K562 (cell line): ENCODE results near the gene MBOAT1. TPM values are rescaled to one million over a fixed set of nuclear protein-coding genes. Genes with fewer than 3 reads are reported as not detected.
A peak's percentile ranks its signal among the peaks of the same experiment; 100 is the strongest.

Experiments used
- CREBBP ChIP-seq: IDR thresholded peaks from one replicate; pipeline ENCODE4 v1.6.1; 2012; ENCODE audit warnings: low read depth, mild to moderate bottlenecking, control low read depth, inconsistent platforms, low read length
- E2F3 ChIP-seq: fragments of 250-450 bp; sonication (Bioruptor Pico); IDR thresholded peaks from 2 replicates; pipeline ENCODE4 v1.4.0; 2020; ENCODE audit warnings: mild to moderate bottlenecking
- FOXA3 ChIP-seq, 2 experiments: fragments of 450-650 bp in 1 of 2; sonication (generic) in 1 of 2; formaldehyde crosslinking; IDR thresholded peaks in 1 of 2; conservative IDR thresholded peaks in 1 of 2; 2 replicates each; pipeline versions ENCODE4 v1.4.0 to v1.8.0; 2020 to 2022; ENCODE audit warnings: mild to moderate bottlenecking in 2 of 2, missing genetic modification reagents in 1 of 2
- GATAD2A ChIP-seq: fragments of 450-650 bp; IDR thresholded peaks from 2 replicates; pipeline ENCODE4 v1.6.1; 2017
- MYC ChIP-seq, 2 experiments: fragments of 250-450 bp in 1 of 2; sonication (Bioruptor Pico) in 1 of 2; IDR thresholded peaks; 2 replicates each; pipeline versions ENCODE4 v1.5.1 to v1.6.1; 2012 to 2021; ENCODE audit warnings: low read depth in 2 of 2, borderline replicate concordance in 1 of 2, improper control_type of control experiment in 1 of 2, low read length in 1 of 2, mild to moderate bottlenecking in 1 of 2, moderate library complexity in 1 of 2
- NEUROD1 ChIP-seq: fragments of 150-350 bp; IDR thresholded peaks from 2 replicates; pipeline ENCODE4 v1.6.1; 2014; ENCODE audit warnings: borderline replicate concordance, low read length, low read depth; ENCODE audit not compliant: partially characterized antibody
- NFIX ChIP-seq: fragments of 250-450 bp; sonication (Bioruptor Pico); IDR thresholded peaks from 2 replicates; pipeline ENCODE4 v1.4.0; 2020; ENCODE audit warnings: low read depth, mild to moderate bottlenecking, moderate library complexity
- NONO ChIP-seq, 2 experiments: fragments of 200-400 bp in 1 of 2; fragments of 450-650 bp in 1 of 2; formaldehyde crosslinking in 1 of 2; IDR thresholded peaks; 2 replicates each; pipeline ENCODE4 v1.6.1; 2017; ENCODE audit warnings: low read depth in 2 of 2, mild to moderate bottlenecking in 2 of 2, moderate library complexity in 2 of 2, low read length in 1 of 2
- TEAD4 ChIP-seq, 2 experiments: sonication (generic) in 1 of 2; formaldehyde crosslinking in 1 of 2; IDR thresholded peaks; 2 replicates each; pipeline versions ENCODE4 v1.6.1 to v1.8.0; 2012 to 2022; ENCODE audit warnings: borderline replicate concordance in 1 of 2, inconsistent platforms in 1 of 2, low read length in 1 of 2, mild to moderate bottlenecking in 1 of 2, missing genetic modification reagents in 1 of 2
- ZFP1 ChIP-seq: fragments of 450-650 bp; formaldehyde crosslinking; IDR thresholded peaks from 2 replicates; pipeline ENCODE4 v1.4.0; 2020; ENCODE audit warnings: mild to moderate bottlenecking, mixed read lengths
- ZNF212 ChIP-seq: fragments of 450-650 bp; formaldehyde crosslinking; IDR thresholded peaks from 2 replicates; pipeline ENCODE4 v1.4.0; 2020; ENCODE audit warnings: mild to moderate bottlenecking
- ZNF311 ChIP-seq: fragments of 250-450 bp; sonication (Bioruptor Pico); IDR thresholded peaks from 2 replicates; pipeline ENCODE4 v1.4.0; 2020; ENCODE audit warnings: mild to moderate bottlenecking, moderate library complexity
- ZNF696 ChIP-seq: fragments of 250-450 bp; sonication (Bioruptor Pico); conservative IDR thresholded peaks from 2 replicates; pipeline ENCODE4 v1.4.0; 2020; ENCODE audit warnings: mild to moderate bottlenecking, moderate library complexity
- polyA plus RNA-seq, 8 experiments: library from polyadenylated mRNA; depleted of rRNA in 4 of 8; stranded (reverse) in 5 of 8; unstranded in 3 of 8; fragments of >200 nt; fragmentation: Nextera tagmentation in 2 of 8; fragmentation: Illumina TruSeq in 1 of 8; extraction: Ambion mirVana in 2 of 8; extraction: Trizol in 1 of 8; gene quantifications; 2 replicates each; pipeline versions ENCODE4 v1.2.1 to v1.2.3, GENCODE V29; 2011 to 2014; ENCODE audit warnings: inconsistent platforms in 1 of 8, missing spikeins in 1 of 8
- total RNA-seq, 7 experiments: library from RNA; depleted of rRNA in 6 of 7; stranded (reverse); fragments of >200 nt in 6 of 7; fragmentation: Illumina TruSeq in 2 of 7; extraction: Trizol in 2 of 7; gene quantifications; 2 replicates each; pipeline versions ENCODE4 v1.2.1 to v1.2.3, GENCODE V29; 2011 to 2021; ENCODE audit warnings: low replicate concordance in 1 of 7
- TF ChIP-seq, protein P1 (sequence below): sonication (generic); formaldehyde crosslinking; IDR thresholded peaks from 2 replicates; pipeline ENCODE4 v1.8.0; 2022; ENCODE audit warnings: missing genetic modification reagents, mild to moderate bottlenecking, borderline replicate concordance
- TF ChIP-seq, protein P2 (sequence below): sonication (generic); formaldehyde crosslinking; IDR thresholded peaks from 2 replicates; pipeline ENCODE4 v1.9.0; 2022; ENCODE audit warnings: mild to moderate bottlenecking, missing genetic modification reagents
- TF ChIP-seq, protein P3 (sequence below), 2 experiments: fragments of 450-650 bp; IDR thresholded peaks; 2 replicates each; pipeline ENCODE4 v1.6.1; 2016
- TF ChIP-seq, protein P4 (sequence below): fragments of 200-800 bp; sonication (Bioruptor generic); IDR thresholded peaks from 2 replicates; pipeline ENCODE4 v1.6.1; 2016; ENCODE audit warnings: missing genetic modification characterization, missing compliant biosample characterization

Gene MBOAT1
- total and polyA plus RNA-seq, 9 of the 15 experiments (the other 6 are each of a cell fraction or from before 2014, with no cell fraction given) = 0.13 to 16.5 (median 10.3) TPM

DNA sequence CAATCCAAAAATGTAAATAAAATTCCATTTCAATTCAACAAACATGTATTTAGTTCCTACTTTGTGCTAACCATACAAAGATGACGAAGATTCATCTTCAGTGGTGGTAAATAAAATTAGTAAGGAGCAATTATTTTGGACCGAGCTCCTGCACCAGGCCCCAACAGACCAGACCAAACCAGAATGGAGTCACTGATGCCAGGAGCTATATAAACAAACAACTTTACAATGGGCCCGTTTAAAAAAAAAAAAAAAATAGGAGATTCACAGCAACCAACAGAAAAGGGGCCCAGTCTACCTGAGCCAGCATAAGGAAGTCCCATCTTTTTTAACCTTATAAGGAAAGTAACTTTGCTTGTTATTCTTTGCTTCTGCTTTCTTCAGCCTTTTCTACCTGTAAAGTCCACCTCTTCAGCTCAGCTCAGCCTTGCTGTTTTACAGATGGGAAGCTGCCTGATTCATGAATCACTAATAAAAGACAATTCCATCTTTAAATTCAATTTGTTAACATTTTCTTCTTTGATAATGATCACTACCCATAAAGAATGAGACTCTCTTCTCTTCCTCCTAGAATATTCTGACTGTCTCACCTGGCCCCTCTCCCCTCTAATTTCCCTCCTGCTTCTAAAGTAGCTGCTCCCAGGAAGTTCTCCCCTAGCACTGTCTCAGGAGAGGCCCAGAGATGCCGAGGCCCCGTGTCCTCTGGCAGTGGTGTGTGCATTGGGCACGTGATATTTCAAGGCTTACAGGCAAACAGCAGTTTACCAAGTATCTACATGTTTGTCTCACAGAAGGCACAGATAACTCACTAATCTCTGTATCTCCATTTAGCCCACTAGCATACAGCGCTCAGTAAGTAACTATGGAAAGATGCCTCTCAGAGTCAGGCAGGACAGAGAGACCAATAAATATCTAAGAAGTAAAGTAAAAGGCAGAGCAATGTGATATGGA lies 8.4 kb downstream of the MBOAT1 start (continued):
- TF ChIP-seq TEAD4 (IDR thresholded peaks at IDR 0.05; ENCODE audit: low read length) (peak; percentile 25; the same call in 1 of the 2 replicates), TEAD4 (CRISPR knock-in tag; IDR thresholded peaks at IDR 0.05; ENCODE audit: borderline replicate concordance) (no peak), ZNF696 (CRISPR knock-in tag) (no peak), MYC (IDR thresholded peaks at IDR 0.05; ENCODE audit: low read depth, low read length) (no peak), MYC (CRISPR knock-in tag; IDR thresholded peaks at IDR 0.05; ENCODE audit: borderline replicate concordance, low read depth) (peak; percentile 50; the same call in 1 of the 2 replicates), FOXA3 (CRISPR knock-in tag; conservative IDR thresholded peaks at IDR 0.05 in 1 of 2, IDR thresholded peaks at IDR 0.05 in 1 of 2) (no peak), ZNF212 (no peak), NONO (IDR thresholded peaks at IDR 0.05; ENCODE audit: low read depth in 2 of 2, low read length in 1 of 2) (no peak), ZFP1 (CRISPR knock-in tag) (0 out of 2 replicates have a peak, but pooled peaks have one; percentile 56), GATAD2A (no peak), NFIX (CRISPR knock-in tag) (peak; percentile 3; the same call in 1 of the 2 replicates), NEUROD1 (no peak), E2F3 (CRISPR knock-in tag) (0 out of 2 replicates have a peak, but pooled peaks have one; percentile 21), CREBBP (no peak), ZNF311 (CRISPR knock-in tag) (peak; percentile 97)
- TF ChIP-seq, protein P1, sequence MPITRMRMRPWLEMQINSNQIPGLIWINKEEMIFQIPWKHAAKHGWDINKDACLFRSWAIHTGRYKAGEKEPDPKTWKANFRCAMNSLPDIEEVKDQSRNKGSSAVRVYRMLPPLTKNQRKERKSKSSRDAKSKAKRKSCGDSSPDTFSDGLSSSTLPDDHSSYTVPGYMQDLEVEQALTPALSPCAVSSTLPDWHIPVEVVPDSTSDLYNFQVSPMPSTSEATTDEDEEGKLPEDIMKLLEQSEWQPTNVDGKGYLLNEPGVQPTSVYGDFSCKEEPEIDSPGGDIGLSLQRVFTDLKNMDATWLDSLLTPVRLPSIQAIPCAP = no peak
- TF ChIP-seq, protein P2, sequence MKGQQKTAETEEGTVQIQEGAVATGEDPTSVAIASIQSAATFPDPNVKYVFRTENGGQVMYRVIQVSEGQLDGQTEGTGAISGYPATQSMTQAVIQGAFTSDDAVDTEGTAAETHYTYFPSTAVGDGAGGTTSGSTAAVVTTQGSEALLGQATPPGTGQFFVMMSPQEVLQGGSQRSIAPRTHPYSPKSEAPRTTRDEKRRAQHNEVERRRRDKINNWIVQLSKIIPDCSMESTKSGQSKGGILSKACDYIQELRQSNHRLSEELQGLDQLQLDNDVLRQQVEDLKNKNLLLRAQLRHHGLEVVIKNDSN = peak; percentile 85
- TF ChIP-seq, protein P3, sequence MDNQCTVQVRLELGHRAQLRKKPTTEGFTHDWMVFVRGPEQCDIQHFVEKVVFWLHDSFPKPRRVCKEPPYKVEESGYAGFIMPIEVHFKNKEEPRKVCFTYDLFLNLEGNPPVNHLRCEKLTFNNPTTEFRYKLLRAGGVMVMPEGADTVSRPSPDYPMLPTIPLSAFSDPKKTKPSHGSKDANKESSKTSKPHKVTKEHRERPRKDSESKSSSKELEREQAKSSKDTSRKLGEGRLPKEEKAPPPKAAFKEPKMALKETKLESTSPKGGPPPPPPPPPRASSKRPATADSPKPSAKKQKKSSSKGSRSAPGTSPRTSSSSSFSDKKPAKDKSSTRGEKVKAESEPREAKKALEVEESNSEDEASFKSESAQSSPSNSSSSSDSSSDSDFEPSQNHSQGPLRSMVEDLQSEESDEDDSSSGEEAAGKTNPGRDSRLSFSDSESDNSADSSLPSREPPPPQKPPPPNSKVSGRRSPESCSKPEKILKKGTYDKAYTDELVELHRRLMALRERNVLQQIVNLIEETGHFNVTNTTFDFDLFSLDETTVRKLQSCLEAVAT (IDR thresholded peaks at IDR 0.05) = no peak
- TF ChIP-seq, protein P4, sequence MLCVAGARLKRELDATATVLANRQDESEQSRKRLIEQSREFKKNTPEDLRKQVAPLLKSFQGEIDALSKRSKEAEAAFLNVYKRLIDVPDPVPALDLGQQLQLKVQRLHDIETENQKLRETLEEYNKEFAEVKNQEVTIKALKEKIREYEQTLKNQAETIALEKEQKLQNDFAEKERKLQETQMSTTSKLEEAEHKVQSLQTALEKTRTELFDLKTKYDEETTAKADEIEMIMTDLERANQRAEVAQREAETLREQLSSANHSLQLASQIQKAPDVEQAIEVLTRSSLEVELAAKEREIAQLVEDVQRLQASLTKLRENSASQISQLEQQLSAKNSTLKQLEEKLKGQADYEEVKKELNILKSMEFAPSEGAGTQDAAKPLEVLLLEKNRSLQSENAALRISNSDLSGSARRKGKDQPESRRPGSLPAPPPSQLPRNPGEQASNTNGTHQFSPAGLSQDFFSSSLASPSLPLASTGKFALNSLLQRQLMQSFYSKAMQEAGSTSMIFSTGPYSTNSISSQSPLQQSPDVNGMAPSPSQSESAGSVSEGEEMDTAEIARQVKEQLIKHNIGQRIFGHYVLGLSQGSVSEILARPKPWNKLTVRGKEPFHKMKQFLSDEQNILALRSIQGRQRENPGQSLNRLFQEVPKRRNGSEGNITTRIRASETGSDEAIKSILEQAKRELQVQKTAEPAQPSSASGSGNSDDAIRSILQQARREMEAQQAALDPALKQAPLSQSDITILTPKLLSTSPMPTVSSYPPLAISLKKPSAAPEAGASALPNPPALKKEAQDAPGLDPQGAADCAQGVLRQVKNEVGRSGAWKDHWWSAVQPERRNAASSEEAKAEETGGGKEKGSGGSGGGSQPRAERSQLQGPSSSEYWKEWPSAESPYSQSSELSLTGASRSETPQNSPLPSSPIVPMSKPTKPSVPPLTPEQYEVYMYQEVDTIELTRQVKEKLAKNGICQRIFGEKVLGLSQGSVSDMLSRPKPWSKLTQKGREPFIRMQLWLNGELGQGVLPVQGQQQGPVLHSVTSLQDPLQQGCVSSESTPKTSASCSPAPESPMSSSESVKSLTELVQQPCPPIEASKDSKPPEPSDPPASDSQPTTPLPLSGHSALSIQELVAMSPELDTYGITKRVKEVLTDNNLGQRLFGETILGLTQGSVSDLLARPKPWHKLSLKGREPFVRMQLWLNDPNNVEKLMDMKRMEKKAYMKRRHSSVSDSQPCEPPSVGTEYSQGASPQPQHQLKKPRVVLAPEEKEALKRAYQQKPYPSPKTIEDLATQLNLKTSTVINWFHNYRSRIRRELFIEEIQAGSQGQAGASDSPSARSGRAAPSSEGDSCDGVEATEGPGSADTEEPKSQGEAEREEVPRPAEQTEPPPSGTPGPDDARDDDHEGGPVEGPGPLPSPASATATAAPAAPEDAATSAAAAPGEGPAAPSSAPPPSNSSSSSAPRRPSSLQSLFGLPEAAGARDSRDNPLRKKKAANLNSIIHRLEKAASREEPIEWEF = peak; percentile 94
